Endodermal cell (in vitro differentiated cells): ENCODE data around the gene INPP4B. TPM values are rescaled to one million over a fixed set of nuclear protein-coding genes. Genes with fewer than 3 reads are reported as not detected.
"Not testable (repeated sequence)": the region's sequence is repeated elsewhere in the genome, so short reads cannot be mapped to it uniquely, and the experiment has no call there.

Source experiments
- DNase-seq: peaks from one replicate; pipeline ENCODE4 v3.0.0-alpha.2; 2017
- H3K27ac ChIP-seq: 2 replicates; pipeline ENCODE4 v1.5.1; 2013; ENCODE audit warnings: mild to moderate bottlenecking, low read depth, low read length, moderate library complexity
- H3K27me3 ChIP-seq: 2 replicates; pipeline ENCODE4 v1.6.1; 2013; ENCODE audit warnings: mild to moderate bottlenecking, low read length, moderate library complexity; ENCODE audit not compliant: insufficient read depth, control insufficient read depth, poor library complexity, severe bottlenecking
- H3K36me3 ChIP-seq: 2 replicates; pipeline ENCODE4 v1.7.0; 2013; ENCODE audit warnings: mild to moderate bottlenecking, low read length, moderate library complexity; ENCODE audit not compliant: control insufficient read depth, insufficient read depth
- H3K4me1 ChIP-seq: one replicate; pipeline ENCODE4 v1.7.0; 2013; ENCODE audit warnings: low read length; ENCODE audit not compliant: control insufficient read depth, insufficient read depth
- H3K4me3 ChIP-seq: 2 replicates; pipeline ENCODE4 v1.5.1; 2013; ENCODE audit warnings: mild to moderate bottlenecking, low read length, moderate library complexity
- H3K9ac ChIP-seq: 2 replicates; pipeline ENCODE4 v1.6.1; 2013; ENCODE audit warnings: mild to moderate bottlenecking, low read length, moderate library complexity; ENCODE audit not compliant: poor library complexity, severe bottlenecking; ENCODE audit errors: extremely low read depth
- H3K9me3 ChIP-seq: 2 replicates; pipeline ENCODE4 v1.6.1; 2013; ENCODE audit warnings: mild to moderate bottlenecking, low read length, moderate library complexity; ENCODE audit not compliant: control insufficient read depth
- H3K27ac Mint-ChIP-seq: 2 replicates; pipeline ENCODE4 v1.8.0; 2020; ENCODE audit warnings: mixed read lengths
- H3K27me3 Mint-ChIP-seq: 2 replicates; pipeline ENCODE4 v1.8.0; 2021; ENCODE audit warnings: mild to moderate bottlenecking, mixed read lengths; ENCODE audit not compliant: insufficient read depth
- H3K36me3 Mint-ChIP-seq: 2 replicates; pipeline ENCODE4 v1.8.0; 2020; ENCODE audit warnings: low read depth, mixed read lengths
- H3K4me1 Mint-ChIP-seq: 2 replicates; pipeline ENCODE4 v1.8.0; 2020; ENCODE audit warnings: mixed read lengths
- H3K4me3 Mint-ChIP-seq: 2 replicates; pipeline ENCODE4 v1.8.0; 2020; ENCODE audit warnings: mild to moderate bottlenecking, moderate library complexity, mixed read lengths
- H3K9me3 Mint-ChIP-seq: 2 replicates; pipeline ENCODE4 v1.8.0; 2020; ENCODE audit warnings: mild to moderate bottlenecking, mixed read lengths
- CTCF ChIP-seq: fragments of 200-600 bp; sonication (generic); conservative IDR thresholded peaks from 2 replicates; pipeline ENCODE4 v1.5.0; 2021; ENCODE audit warnings: antibody characterized with exemption, mild to moderate bottlenecking
- WGBS, 2 experiments: methylation state at CpG; one replicate each; pipeline versions ENCODE4 v1.1.5 to v1.1.7; 2013; ENCODE audit warnings: missing lambda C conversion rate in 2 of 2, mixed read lengths in 1 of 2; ENCODE audit not compliant: insufficient coverage in 1 of 2, insufficient read length in 1 of 2; 5-methylcytosine and 5-hydroxymethylcytosine counted together
- total RNA-seq, 2 donors: library from RNA; stranded (reverse); fragmentation: NEBNext Ultra II Directional in 1 of 2; extraction: Animal tissue kit (Norgen Biotek cat#: 25700) in 1 of 2; gene quantifications; 2 replicates in 1 of 2; 3 replicates in 1 of 2; pipeline ENCODE4 v1.2.1, GENCODE V29; 2021

Gene INPP4B
- total RNA-seq, 2 donors from 2014 or later: 0.64 to 0.66 TPM

- 89 to 94% methylated on average over 4 of the region's 4 CpGs for WGBS, 2 experiments
- Mint-ChIP-seq H3K27ac (no peak overlapping the region), H3K9me3 (peaks cover 28% of the 10 kb centered on the region), H3K36me3 (no peaks in the 10 kb centered on the region), H3K4me1 (no peaks in the 10 kb centered on the region), H3K4me3 (no peak overlapping the region), H3K27me3 (no peaks in the 10 kb centered on the region)
- no peak for TF ChIP-seq CTCF
- H3K27me3 ChIP-seq: no peaks in the 10 kb centered on the region
- no peak overlapping the region for H3K4me3 ChIP-seq
- H3K36me3 ChIP-seq: no peaks in the 10 kb centered on the region
- no peaks in the 10 kb centered on the region for H3K9me3 ChIP-seq
- H3K27ac ChIP-seq: no peak overlapping the region
- DNase-seq: no peak
- no peaks in the 10 kb centered on the region for H3K4me1 ChIP-seq
- H3K9ac ChIP-seq: no peak overlapping the region
Observed at GRCh38 chr4:142645475-142646108, 200.5 kb downstream of the INPP4B start.

GRCh38 chr4:142644628-142645027, 201.5 kb downstream of the INPP4B start:
- not testable (repeated sequence) for H3K36me3 Mint-ChIP-seq, H3K27me3 Mint-ChIP-seq, H3K9me3 ChIP-seq, H3K4me1 Mint-ChIP-seq, H3K27ac Mint-ChIP-seq, H3K36me3 ChIP-seq, DNase-seq, H3K9ac ChIP-seq, H3K27ac ChIP-seq, H3K27me3 ChIP-seq, H3K4me1 ChIP-seq, H3K4me3 Mint-ChIP-seq, H3K4me3 ChIP-seq
- WGBS, 2 experiments: 81% methylated on average over 1 of the region's 1 CpG; no CpG with 5 or more reads in 1 of the 2 experiments
- peaks cover 20% of the 10 kb centered on the region for H3K9me3 Mint-ChIP-seq

DNA sequence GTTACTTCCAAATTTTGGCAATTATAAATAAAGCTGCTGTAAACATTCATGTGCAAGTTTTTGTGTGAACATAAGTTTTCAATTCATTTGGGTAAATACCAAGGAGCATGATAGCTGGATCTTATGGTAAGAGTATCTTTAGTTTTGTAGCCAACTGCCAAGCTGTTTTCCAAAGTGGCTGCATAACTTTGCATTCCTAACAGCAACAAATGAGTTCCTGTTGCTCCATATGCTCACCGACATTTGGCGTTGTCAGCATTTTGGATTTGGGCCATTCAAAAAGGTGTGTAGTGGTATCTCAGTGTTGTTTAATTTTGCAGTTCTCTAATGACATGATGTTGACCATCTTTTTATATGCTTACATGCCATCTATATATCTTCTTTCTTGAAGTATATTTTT, 208.5 kb downstream of the INPP4B start:
- TF ChIP-seq CTCF: no peak
- Histone ChIP-seq H3K4me3 (no peak overlapping the region), H3K27me3 (no peaks in the 10 kb centered on the region), H3K4me1 (no peaks in the 10 kb centered on the region), H3K9ac (no peak overlapping the region), H3K9me3 (no peaks in the 10 kb centered on the region), H3K36me3 (no peaks in the 10 kb centered on the region), H3K27ac (no peak overlapping the region)
- H3K9me3 Mint-ChIP-seq: peaks cover 16% of the 10 kb centered on the region
- no peaks in the 10 kb centered on the region for H3K36me3 Mint-ChIP-seq
- no peaks in the 10 kb centered on the region for H3K27me3 Mint-ChIP-seq
- no peaks in the 10 kb centered on the region for H3K4me1 Mint-ChIP-seq
- no peak for DNase-seq
- 95% methylated on average over 2 of the region's 2 CpGs; no CpG with 5 or more reads in 1 of the 2 experiments for WGBS, 2 experiments
- no peak overlapping the region for H3K4me3 Mint-ChIP-seq
- H3K27ac Mint-ChIP-seq: no peak overlapping the region

GRCh38 chr4:142631836-142632235, 214.3 kb downstream of the INPP4B start:
- no peak for TF ChIP-seq CTCF
- Histone ChIP-seq H3K4me3 (no peak overlapping the region), H3K36me3 (no peaks in the 10 kb centered on the region), H3K27ac (no peak overlapping the region), H3K4me1 (no peaks in the 10 kb centered on the region), H3K27me3 (no peaks in the 10 kb centered on the region), H3K9ac (no peak overlapping the region), H3K9me3 (no peaks in the 10 kb centered on the region)
- Mint-ChIP-seq H3K9me3 (peaks cover 3% of the 10 kb centered on the region), H3K36me3 (no peaks in the 10 kb centered on the region), H3K27me3 (no peaks in the 10 kb centered on the region), H3K27ac (no peak overlapping the region), H3K4me3 (no peak overlapping the region), H3K4me1 (no peaks in the 10 kb centered on the region)
- DNase-seq: no peak
- WGBS, 2 experiments: 78 to 100% methylated on average over 1 to 2 of the region's 2 CpGs
